Measurements from ENCODE around the gene ADAMTS2. TPM values are rescaled to one million over a fixed set of nuclear protein-coding genes. Genes with fewer than 3 reads are reported as not detected.

The ADAMTS2 gene
- polyA plus RNA-seq, 1 donor: 5.9 TPM

GRCh38 chr5:179207920-179208705 is 137.1 kb downstream of the ADAMTS2 start:
- DNase-seq: no peak
- no CpG with 5 or more reads among the region's 22 CpGs for WGBS (ENCODE audit: insufficient coverage, low lambda C conversion rate)
- Histone ChIP-seq H3K4me3 (ENCODE audit: low read length) (no peak overlapping the region), H3K9me3 (ENCODE audit: control insufficient read depth, low read depth, low read length) (no peaks in the 10 kb centered on the region), H3K27me3 (ENCODE audit: control insufficient read depth, insufficient read depth, low read length) (no peaks in the 10 kb centered on the region), H3K4me1 (ENCODE audit: control insufficient read depth, insufficient read depth, low read length) (no peaks in the 10 kb centered on the region), H3K27ac (ENCODE audit: low read length) (no peak overlapping the region), H3K36me3 (ENCODE audit: control insufficient read depth, insufficient read depth, low read length) (no peaks in the 10 kb centered on the region)

DNA sequence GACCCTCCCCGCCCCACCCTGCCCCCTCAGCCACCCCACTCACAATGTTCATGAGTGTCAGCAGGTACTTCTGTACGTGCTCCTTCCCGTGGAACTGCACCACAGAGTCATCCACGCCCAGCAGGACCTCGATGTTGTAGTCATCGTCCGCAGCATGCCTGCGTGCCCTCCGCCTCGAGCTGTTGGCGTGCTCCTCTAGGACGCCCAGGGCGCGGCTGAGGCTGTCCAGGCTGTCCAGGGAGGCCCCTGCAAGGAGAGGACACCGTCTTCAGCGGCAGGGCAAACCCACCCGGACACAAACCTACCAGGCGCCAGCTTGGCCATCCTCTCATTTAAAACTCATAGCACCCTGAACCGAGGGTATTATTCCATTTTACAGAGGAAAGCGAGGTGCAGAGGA is 137.8 kb downstream of the ADAMTS2 start:
- Histone ChIP-seq H3K36me3 (ENCODE audit: control insufficient read depth, insufficient read depth, low read length) (no peaks in the 10 kb centered on the region), H3K9me3 (ENCODE audit: control insufficient read depth, low read depth, low read length) (no peaks in the 10 kb centered on the region), H3K27me3 (ENCODE audit: control insufficient read depth, insufficient read depth, low read length) (no peaks in the 10 kb centered on the region), H3K4me3 (ENCODE audit: low read length) (no peak overlapping the region), H3K4me1 (ENCODE audit: control insufficient read depth, insufficient read depth, low read length) (no peaks in the 10 kb centered on the region), H3K27ac (ENCODE audit: low read length) (no peak overlapping the region)
- DNase-seq: no peak
- WGBS (ENCODE audit: insufficient coverage, low lambda C conversion rate): no CpG with 5 or more reads among the region's 20 CpGs

- Histone ChIP-seq H3K4me1 (ENCODE audit: control insufficient read depth, insufficient read depth, low read length) (no peaks in the 10 kb centered on the region), H3K27ac (ENCODE audit: low read length) (no peak overlapping the region), H3K36me3 (ENCODE audit: control insufficient read depth, insufficient read depth, low read length) (no peaks in the 10 kb centered on the region), H3K4me3 (ENCODE audit: low read length) (no peak overlapping the region), H3K27me3 (ENCODE audit: control insufficient read depth, insufficient read depth, low read length) (no peaks in the 10 kb centered on the region), H3K9me3 (ENCODE audit: control insufficient read depth, low read depth, low read length) (no peaks in the 10 kb centered on the region)
- no CpG with 5 or more reads among the region's 8 CpGs for WGBS (ENCODE audit: insufficient coverage, low lambda C conversion rate)
- no peak for DNase-seq
These were observed 138.9 kb downstream of the ADAMTS2 start for GRCh38 chr5:179206366-179206765.

DNA sequence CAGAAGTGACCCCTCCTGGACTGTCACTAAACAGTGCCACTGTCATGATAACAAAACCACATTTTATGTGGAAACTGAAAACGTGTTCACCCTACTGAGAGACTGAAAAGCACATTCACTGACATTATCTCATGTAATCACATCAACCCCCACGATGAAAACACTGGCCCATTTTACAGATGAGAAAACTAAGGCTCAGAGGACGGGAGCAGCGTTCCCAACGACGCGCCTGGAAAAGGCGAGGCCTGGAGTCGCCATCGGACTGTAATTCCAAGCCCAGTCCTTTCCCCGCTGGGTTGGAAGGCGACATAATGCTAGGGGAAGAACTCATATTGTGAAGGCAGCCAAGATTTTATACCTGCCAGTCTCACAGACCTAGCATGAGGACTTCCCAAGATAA is 140.0 kb downstream of the ADAMTS2 start:
- Histone ChIP-seq H3K36me3 (ENCODE audit: control insufficient read depth, insufficient read depth, low read length) (no peaks in the 10 kb centered on the region), H3K4me1 (ENCODE audit: control insufficient read depth, insufficient read depth, low read length) (no peaks in the 10 kb centered on the region), H3K9me3 (ENCODE audit: control insufficient read depth, low read depth, low read length) (no peaks in the 10 kb centered on the region), H3K27me3 (ENCODE audit: control insufficient read depth, insufficient read depth, low read length) (no peaks in the 10 kb centered on the region), H3K27ac (ENCODE audit: low read length) (no peak overlapping the region), H3K4me3 (ENCODE audit: low read length) (no peak overlapping the region)
- WGBS (ENCODE audit: insufficient coverage, low lambda C conversion rate): no CpG with 5 or more reads among the region's 12 CpGs
- no peak for DNase-seq

DNA sequence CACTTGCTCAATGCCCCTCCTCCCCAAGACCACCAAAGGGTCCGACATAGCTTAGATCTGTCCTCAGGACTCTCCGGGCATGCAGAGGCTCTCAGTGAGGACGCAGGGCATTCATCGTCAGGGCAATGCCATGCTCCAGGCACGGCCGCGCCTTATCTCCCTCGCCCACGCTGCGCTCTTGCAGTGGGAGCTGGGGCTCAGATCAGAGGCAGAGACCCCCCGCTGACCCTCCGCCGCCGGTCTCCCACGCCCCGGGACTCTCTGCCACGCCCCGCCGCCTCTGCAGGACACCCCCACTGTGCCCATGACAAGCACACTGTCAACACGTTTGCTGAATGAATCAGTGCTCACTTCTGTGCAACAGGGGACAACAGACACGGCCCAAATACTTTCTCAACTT is 140.7 kb downstream of the ADAMTS2 start:
- H3K36me3 ChIP-seq (ENCODE audit: control insufficient read depth, insufficient read depth, low read length): no peaks in the 10 kb centered on the region
- WGBS (ENCODE audit: insufficient coverage, low lambda C conversion rate): 67% methylated on average over 1 of the region's 21 CpGs
- H3K4me3 ChIP-seq (ENCODE audit: low read length): no peak overlapping the region
- H3K27ac ChIP-seq (ENCODE audit: low read length): no peak overlapping the region
- no peaks in the 10 kb centered on the region for H3K9me3 ChIP-seq (ENCODE audit: control insufficient read depth, low read depth, low read length)
- no peaks in the 10 kb centered on the region for H3K4me1 ChIP-seq (ENCODE audit: control insufficient read depth, insufficient read depth, low read length)
- DNase-seq: no peak
- no peaks in the 10 kb centered on the region for H3K27me3 ChIP-seq (ENCODE audit: control insufficient read depth, insufficient read depth, low read length)

- Histone ChIP-seq H3K27me3 (ENCODE audit: control insufficient read depth, insufficient read depth, low read length) (no peaks in the 10 kb centered on the region), H3K4me3 (ENCODE audit: low read length) (no peak overlapping the region), H3K9me3 (ENCODE audit: control insufficient read depth, low read depth, low read length) (no peaks in the 10 kb centered on the region), H3K4me1 (ENCODE audit: control insufficient read depth, insufficient read depth, low read length) (no peaks in the 10 kb centered on the region), H3K27ac (ENCODE audit: low read length) (no peak overlapping the region), H3K36me3 (ENCODE audit: control insufficient read depth, insufficient read depth, low read length) (no peaks in the 10 kb centered on the region)
- no peak for DNase-seq
- no CpG with 5 or more reads among the region's 9 CpGs for WGBS (ENCODE audit: insufficient coverage, low lambda C conversion rate)
These were observed 142.0 kb downstream of the ADAMTS2 start for GRCh38 chr5:179203248-179203647.

DNA sequence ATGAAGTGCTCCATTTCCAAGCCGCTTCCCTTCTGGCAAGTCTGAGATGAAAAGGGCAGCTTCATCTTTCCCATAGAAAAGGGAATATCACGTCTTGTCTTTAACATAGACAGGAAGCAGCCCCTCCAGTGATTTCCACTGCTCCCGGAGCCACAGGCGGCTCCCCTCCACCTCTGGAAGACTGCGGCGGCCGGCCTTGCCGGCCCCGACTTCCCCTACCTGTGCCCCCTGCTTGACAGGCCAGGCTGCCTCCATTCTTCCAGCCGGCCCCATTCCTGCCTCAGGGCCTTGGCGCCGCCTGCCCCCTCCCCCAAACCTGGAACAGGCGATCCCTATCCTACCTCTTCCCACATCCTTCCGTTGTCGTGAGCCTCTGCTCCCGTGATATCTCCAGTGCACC is 143.3 kb downstream of the ADAMTS2 start:
- 80% methylated on average over 1 of the region's 16 CpGs for WGBS (ENCODE audit: insufficient coverage, low lambda C conversion rate)
- Histone ChIP-seq H3K27ac (ENCODE audit: low read length) (no peak overlapping the region), H3K36me3 (ENCODE audit: control insufficient read depth, insufficient read depth, low read length) (no peaks in the 10 kb centered on the region), H3K27me3 (ENCODE audit: control insufficient read depth, insufficient read depth, low read length) (no peaks in the 10 kb centered on the region), H3K4me1 (ENCODE audit: control insufficient read depth, insufficient read depth, low read length) (no peaks in the 10 kb centered on the region), H3K9me3 (ENCODE audit: control insufficient read depth, low read depth, low read length) (no peaks in the 10 kb centered on the region), H3K4me3 (ENCODE audit: low read length) (no peak overlapping the region)
- no peak for DNase-seq

DNA sequence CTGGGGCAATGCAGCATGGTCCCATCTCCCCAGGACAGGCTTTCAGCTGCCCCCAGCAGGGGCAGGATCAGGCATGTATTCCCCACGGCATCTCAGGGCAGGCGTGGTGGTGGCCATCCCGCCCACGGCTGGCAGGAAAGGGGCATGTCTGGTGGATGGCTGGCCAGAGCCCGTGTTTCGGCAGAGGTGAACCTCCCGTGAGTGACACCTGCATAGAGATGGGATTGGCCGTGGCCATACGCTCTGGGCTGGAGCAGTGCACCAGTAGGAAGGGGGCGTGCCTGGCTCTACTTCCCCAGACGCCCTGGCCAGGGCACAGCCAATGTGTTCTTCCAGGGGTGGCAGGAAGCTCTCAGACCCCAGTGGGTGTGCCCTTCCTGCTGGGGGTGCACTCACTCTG is 146.0 kb downstream of the ADAMTS2 start:
- H3K4me3 ChIP-seq (ENCODE audit: low read length): no peak overlapping the region
- no CpG with 5 or more reads among the region's 11 CpGs for WGBS (ENCODE audit: insufficient coverage, low lambda C conversion rate)
- no peaks in the 10 kb centered on the region for H3K4me1 ChIP-seq (ENCODE audit: control insufficient read depth, insufficient read depth, low read length)
- no peaks in the 10 kb centered on the region for H3K9me3 ChIP-seq (ENCODE audit: control insufficient read depth, low read depth, low read length)
- no peak overlapping the region for H3K27ac ChIP-seq (ENCODE audit: low read length)
- H3K27me3 ChIP-seq (ENCODE audit: control insufficient read depth, insufficient read depth, low read length): no peaks in the 10 kb centered on the region
- no peak for DNase-seq
- no peaks in the 10 kb centered on the region for H3K36me3 ChIP-seq (ENCODE audit: control insufficient read depth, insufficient read depth, low read length)

DNA sequence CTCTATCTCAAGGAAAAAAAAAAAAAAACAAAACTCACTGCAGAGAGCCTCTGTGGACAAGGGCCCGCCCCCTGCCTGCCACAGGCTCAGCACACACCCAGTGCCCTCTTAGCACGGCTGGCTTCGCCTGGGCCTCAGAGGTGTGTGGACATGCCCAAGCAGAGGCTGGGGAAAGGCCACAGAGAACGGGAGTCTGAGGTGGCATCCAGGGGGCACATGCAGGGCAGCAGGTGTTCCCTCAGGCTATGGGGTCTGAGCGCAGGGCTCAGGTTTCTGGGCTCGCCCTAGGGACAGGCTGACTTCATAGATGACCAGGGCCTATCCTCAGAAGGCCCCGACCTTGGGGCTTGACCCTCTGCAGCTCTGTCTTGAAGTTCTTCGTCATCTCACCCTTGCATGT is 146.4 kb downstream of the ADAMTS2 start:
- DNase-seq: no peak
- Histone ChIP-seq H3K27ac (ENCODE audit: low read length) (no peak overlapping the region), H3K4me3 (ENCODE audit: low read length) (no peak overlapping the region), H3K4me1 (ENCODE audit: control insufficient read depth, insufficient read depth, low read length) (no peaks in the 10 kb centered on the region), H3K36me3 (ENCODE audit: control insufficient read depth, insufficient read depth, low read length) (no peaks in the 10 kb centered on the region), H3K9me3 (ENCODE audit: control insufficient read depth, low read depth, low read length) (no peaks in the 10 kb centered on the region), H3K27me3 (ENCODE audit: control insufficient read depth, insufficient read depth, low read length) (no peaks in the 10 kb centered on the region)
- no CpG with 5 or more reads among the region's 8 CpGs for WGBS (ENCODE audit: insufficient coverage, low lambda C conversion rate)

DNA sequence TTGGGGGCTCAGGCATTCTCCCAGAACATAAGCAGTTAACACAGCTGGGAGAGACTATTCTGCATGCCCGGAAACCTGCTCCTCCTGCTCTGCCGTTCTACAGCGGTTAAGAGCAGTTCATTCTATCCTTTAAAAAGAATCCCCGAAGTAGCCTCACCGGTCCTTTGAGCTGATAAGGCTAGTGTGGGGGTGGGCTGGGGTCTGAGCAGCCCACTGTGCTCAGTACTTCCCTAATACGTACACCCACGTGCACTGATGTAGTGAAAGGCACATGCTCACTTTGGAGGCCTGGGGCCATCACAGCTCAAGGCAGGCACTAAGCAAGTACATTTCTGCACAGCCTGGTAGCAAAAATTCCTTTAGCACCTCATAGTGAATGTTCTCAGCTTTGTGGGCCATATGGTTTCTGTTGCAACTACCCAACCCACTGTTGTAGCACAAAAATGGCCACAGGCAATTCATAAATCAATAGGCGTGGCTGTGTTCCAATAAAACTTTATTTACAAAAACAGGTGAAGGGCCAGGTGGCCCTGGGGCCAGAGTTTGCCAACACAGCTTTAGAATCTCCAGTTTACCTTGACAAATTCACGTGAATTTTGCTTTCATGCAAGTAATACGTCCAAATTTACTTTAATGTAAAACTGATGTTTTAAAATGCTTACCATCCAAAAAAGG is 148.7 kb downstream of the ADAMTS2 start:
- Histone ChIP-seq H3K27me3 (ENCODE audit: control insufficient read depth, insufficient read depth, low read length) (no peaks in the 10 kb centered on the region), H3K4me3 (ENCODE audit: low read length) (no peak overlapping the region), H3K36me3 (ENCODE audit: control insufficient read depth, insufficient read depth, low read length) (no peaks in the 10 kb centered on the region), H3K4me1 (ENCODE audit: control insufficient read depth, insufficient read depth, low read length) (no peaks in the 10 kb centered on the region), H3K9me3 (ENCODE audit: control insufficient read depth, low read depth, low read length) (no peaks in the 10 kb centered on the region), H3K27ac (ENCODE audit: low read length) (no peak overlapping the region)
- 100% methylated on average over 2 of the region's 10 CpGs for WGBS (ENCODE audit: insufficient coverage, low lambda C conversion rate)
- DNase-seq: no peak
